Mesothelial cell of epicardium (in vitro differentiated cells): ENCODE measurements around the gene ITPR1. TPM values are rescaled to one million over a fixed set of nuclear protein-coding genes. Genes with fewer than 3 reads are reported as not detected.

Experiments
- DNase-seq, 2 experiments: peaks; one replicate each; pipeline ENCODE4 v3.0.0; 2021; ENCODE audit warnings: low spot score in 2 of 2; ENCODE audit not compliant: unreplicated experiment in 2 of 2
- H3K27ac Mint-ChIP-seq: 2 replicates; pipeline ENCODE4 v1.8.0; 2021; ENCODE audit warnings: mixed read lengths
- H3K27me3 Mint-ChIP-seq: 2 replicates; pipeline ENCODE4 v1.8.0; 2021; ENCODE audit warnings: low read depth, mixed read lengths
- H3K36me3 Mint-ChIP-seq: 2 replicates; pipeline ENCODE4 v1.8.0; 2021; ENCODE audit warnings: mixed read lengths
- H3K4me1 Mint-ChIP-seq: 2 replicates; pipeline ENCODE4 v1.8.0; 2021; ENCODE audit warnings: mixed read lengths
- H3K4me3 Mint-ChIP-seq: 2 replicates; pipeline ENCODE4 v1.8.0; 2021; ENCODE audit warnings: mild to moderate bottlenecking, moderate library complexity, mixed read lengths
- H3K9me3 Mint-ChIP-seq: 2 replicates; pipeline ENCODE4 v1.8.0; 2021; ENCODE audit warnings: mixed read lengths
- total RNA-seq: library from RNA; stranded (reverse); gene quantifications from 3 replicates; pipeline ENCODE4 v1.2.1, GENCODE V29; 2021
- TF ChIP-seq, protein P1 (sequence below): fragments of 200-600 bp; sonication (generic); IDR thresholded peaks from one replicate; pipeline ENCODE4 v1.5.0; 2021; ENCODE audit warnings: antibody characterized with exemption; ENCODE audit not compliant: unreplicated experiment

The ITPR1 gene
- total RNA-seq, 1 donor from 2014 or later, result 21.3 TPM

DNA sequence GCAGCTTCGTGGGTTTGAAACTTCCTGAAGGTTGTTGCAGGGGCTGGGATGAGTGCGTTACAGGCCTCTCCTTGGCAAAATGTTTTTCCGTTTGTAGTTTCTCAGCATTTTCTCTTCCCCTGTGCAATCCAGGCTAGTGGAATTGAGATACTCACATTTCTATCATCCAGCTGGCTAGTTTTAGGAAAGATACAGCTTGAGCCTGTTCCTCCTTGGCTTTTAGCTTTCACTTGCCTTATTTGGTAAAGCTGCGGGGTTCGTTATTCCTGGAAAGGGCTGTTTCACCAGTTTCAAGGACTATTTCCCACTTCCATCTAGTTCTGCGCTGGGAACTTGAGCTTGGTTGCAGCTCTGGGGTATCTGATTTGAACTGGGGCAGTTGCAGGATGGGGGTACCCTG is 90.3 kb downstream of the ITPR1 start:
- Mint-ChIP-seq H3K4me1 (peaks cover 42% of the 10 kb centered on the region), H3K27me3 (no peaks in the 10 kb centered on the region), H3K9me3 (no peaks in the 10 kb centered on the region), H3K4me3 (no peak overlapping the region), H3K27ac (peak overlapping the region; percentile 74), H3K36me3 (no peaks in the 10 kb centered on the region)
- DNase-seq, result no peak
- TF ChIP-seq, protein P1, sequence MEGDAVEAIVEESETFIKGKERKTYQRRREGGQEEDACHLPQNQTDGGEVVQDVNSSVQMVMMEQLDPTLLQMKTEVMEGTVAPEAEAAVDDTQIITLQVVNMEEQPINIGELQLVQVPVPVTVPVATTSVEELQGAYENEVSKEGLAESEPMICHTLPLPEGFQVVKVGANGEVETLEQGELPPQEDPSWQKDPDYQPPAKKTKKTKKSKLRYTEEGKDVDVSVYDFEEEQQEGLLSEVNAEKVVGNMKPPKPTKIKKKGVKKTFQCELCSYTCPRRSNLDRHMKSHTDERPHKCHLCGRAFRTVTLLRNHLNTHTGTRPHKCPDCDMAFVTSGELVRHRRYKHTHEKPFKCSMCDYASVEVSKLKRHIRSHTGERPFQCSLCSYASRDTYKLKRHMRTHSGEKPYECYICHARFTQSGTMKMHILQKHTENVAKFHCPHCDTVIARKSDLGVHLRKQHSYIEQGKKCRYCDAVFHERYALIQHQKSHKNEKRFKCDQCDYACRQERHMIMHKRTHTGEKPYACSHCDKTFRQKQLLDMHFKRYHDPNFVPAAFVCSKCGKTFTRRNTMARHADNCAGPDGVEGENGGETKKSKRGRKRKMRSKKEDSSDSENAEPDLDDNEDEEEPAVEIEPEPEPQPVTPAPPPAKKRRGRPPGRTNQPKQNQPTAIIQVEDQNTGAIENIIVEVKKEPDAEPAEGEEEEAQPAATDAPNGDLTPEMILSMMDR, result no peak

DNA sequence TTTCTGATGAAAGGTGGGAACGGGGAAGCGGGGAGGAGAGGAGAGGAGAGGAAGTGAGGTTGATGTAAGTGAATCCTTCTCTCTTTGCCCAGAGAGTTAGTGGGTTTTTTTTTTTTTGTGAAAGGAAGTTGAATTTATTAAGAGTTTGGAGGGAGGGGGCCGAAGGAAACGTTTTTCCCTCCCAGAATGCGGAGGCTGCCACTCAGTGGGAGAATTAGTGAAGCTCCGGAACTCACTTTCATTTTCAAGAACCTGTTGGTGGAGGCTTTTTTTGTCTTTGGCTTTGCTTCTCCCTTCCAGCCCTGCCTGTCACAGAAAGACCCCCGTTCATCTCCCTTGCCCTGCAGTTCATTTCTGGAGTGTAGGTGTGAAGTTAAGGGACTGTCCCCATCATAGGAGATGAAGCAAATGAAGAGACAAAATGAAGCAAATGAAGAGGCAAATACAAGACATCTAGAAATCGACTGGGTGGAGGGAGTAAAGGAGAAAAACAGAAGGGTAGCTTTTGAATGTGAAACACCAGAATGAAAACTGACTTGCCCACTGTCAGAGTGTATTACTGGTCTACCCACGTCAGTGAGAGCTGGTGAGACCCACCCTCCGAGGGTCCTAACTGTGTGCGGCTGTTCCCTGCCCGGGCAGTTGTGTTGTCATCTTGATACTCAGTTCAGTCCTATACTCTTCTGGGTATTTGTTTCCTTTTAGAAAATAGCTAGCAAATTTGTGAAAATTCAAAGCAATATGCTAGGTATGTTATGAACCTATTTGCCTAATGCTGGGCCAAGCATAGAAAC is 91.5 kb downstream of the ITPR1 start:
- no peaks in the 10 kb centered on the region for H3K27me3 Mint-ChIP-seq
- peak overlapping the region; percentile 74 for H3K27ac Mint-ChIP-seq
- H3K9me3 Mint-ChIP-seq, result no peaks in the 10 kb centered on the region
- H3K4me3 Mint-ChIP-seq, result peak overlapping the region; percentile 15
- DNase-seq, result no peak
- H3K4me1 Mint-ChIP-seq, result peaks cover 44% of the 10 kb centered on the region
- no peaks in the 10 kb centered on the region for H3K36me3 Mint-ChIP-seq
- TF ChIP-seq, protein P1, result no peak

DNA sequence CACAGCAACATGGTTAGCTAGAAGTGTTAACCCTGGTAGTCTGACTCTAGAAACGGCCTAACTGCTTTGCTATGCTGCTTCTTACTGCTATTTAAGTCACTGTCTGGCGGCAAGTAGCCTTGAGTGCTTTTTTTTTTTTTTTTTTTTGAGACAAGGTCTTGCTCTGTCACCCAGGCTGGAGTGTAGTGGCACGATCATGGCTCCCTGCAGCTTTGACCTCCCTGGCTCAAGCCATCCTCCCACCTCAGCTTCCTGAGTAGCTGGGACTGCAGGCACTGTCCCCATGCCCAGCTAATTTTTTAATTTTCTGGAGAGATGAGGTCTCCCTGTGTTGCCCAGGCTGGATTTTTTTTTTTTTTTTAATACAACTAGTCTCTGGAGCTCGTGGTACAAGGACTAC is 93.2 kb downstream of the ITPR1 start:
- DNase-seq, result no peak
- Mint-ChIP-seq H3K27ac (no peak overlapping the region), H3K36me3 (no peaks in the 10 kb centered on the region), H3K27me3 (no peaks in the 10 kb centered on the region), H3K9me3 (peaks cover 6% of the 10 kb centered on the region), H3K4me3 (no peak overlapping the region), H3K4me1 (peaks cover 34% of the 10 kb centered on the region)
- TF ChIP-seq, protein P1, result no peak

DNA sequence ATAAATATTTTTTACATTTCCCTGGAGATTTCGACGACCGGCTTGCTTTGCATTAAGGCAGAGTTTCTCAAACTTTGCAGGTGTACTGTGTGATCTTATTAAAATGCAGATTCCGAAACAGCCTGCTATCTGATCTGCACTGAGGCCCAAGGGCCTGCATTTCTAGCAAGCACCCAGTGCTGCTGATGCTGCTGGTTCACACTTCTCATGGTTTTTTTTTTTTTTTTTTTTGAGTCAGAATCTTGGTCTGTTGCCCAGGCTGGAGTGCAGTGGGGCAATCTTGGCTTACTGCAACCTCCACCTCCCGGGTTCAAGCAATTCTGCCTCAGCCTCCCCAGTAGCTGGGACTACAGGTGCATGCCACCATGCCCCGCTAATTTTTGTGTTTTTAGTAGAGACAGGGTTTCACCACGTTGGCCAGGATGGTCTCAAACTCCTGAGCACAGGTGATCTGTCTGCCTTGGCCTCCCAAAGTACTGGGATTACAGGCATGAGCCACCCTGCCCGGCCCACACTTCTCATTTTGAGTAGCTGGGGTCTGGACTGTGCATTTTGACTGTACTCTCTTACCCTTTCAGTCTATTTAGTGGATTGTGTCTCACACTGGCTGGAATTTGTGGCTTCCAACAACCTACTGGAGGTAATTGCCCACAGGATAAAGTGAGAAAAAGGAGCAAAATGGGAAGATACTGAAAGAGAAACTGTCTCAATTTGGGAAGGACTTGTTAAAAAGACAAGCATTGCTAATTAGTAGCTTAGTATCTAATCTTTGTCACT is 94.1 kb downstream of the ITPR1 start:
- DNase-seq, result no peak
- Mint-ChIP-seq H3K27ac (no peak overlapping the region), H3K36me3 (no peaks in the 10 kb centered on the region), H3K4me3 (no peak overlapping the region), H3K4me1 (peaks cover 28% of the 10 kb centered on the region), H3K27me3 (no peaks in the 10 kb centered on the region), H3K9me3 (peaks cover 6% of the 10 kb centered on the region)
- TF ChIP-seq, protein P1, result no peak

DNA sequence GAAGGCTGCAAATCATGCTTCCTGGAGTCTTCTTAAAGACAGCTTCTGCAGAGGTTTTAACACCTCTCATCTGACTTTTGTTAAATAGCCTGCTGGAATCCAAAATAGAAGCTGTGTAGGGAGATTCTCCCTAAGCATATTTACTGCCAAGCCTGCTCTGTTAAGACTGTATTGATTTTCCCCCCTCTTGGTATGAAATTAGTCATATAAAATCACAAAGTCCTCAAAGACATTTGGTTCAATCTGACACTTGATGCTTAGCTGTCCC is 94.6 kb downstream of the ITPR1 start:
- TF ChIP-seq, protein P1, result no peak
- Mint-ChIP-seq H3K36me3 (no peaks in the 10 kb centered on the region), H3K4me3 (no peak overlapping the region), H3K9me3 (peaks cover 6% of the 10 kb centered on the region), H3K4me1 (peaks cover 23% of the 10 kb centered on the region), H3K27me3 (no peaks in the 10 kb centered on the region), H3K27ac (no peak overlapping the region)
- DNase-seq, result no peak
